Activated CD8-positive, alpha-beta T cell treated with anti-CD3 and anti-CD28 coated beads for 36 hours (primary cell): ENCODE data around the gene HMX2. TPM values are rescaled to one million over a fixed set of nuclear protein-coding genes. Genes with fewer than 3 reads are reported as not detected.

Source experiments
- ATAC-seq: fragments of 200-7000 bp; cut with Tn5 transposase; one replicate; pipeline ENCODE4 v1.10.0; 2021; ENCODE audit warnings: mild to moderate bottlenecking, moderate library complexity
- CTCF ChIA-PET: fragments of 350-600 bp; sonication (Branson Sonifier 250); formaldehyde crosslinking; loops from one replicate; lab custom pipeline; 2021; ENCODE audit warnings: antibody characterized with exemption; lab: Charles Lee
- POLR2A ChIA-PET: fragments of 350-600 bp; sonication (Branson Sonifier 250); formaldehyde crosslinking; loops from one replicate; lab custom pipeline; 2021; ENCODE audit warnings: antibody characterized with exemption; lab: Charles Lee
- DNase-seq: peaks from one replicate; pipeline ENCODE4 v3.0.0-alpha.2; 2020
- H3K27ac Mint-ChIP-seq: one replicate; pipeline ENCODE4 v1.8.0; 2021; ENCODE audit warnings: mild to moderate bottlenecking, mixed read lengths
- H3K27me3 Mint-ChIP-seq: one replicate; pipeline ENCODE4 v1.8.0; 2021; ENCODE audit warnings: mixed read lengths
- H3K36me3 Mint-ChIP-seq: one replicate; pipeline ENCODE4 v1.8.0; 2021; ENCODE audit warnings: low read depth, mixed read lengths
- H3K4me1 Mint-ChIP-seq: one replicate; pipeline ENCODE4 v1.8.0; 2021; ENCODE audit warnings: low read depth, mixed read lengths
- H3K4me3 Mint-ChIP-seq: one replicate; pipeline ENCODE4 v1.8.0; 2021; ENCODE audit warnings: mild to moderate bottlenecking, moderate library complexity, mixed read lengths
- H3K9me3 Mint-ChIP-seq: one replicate; pipeline ENCODE4 v1.8.0; 2021; ENCODE audit warnings: mixed read lengths
- CTCF ChIP-seq: fragments of 200-600 bp; IDR thresholded peaks from one replicate; pipeline ENCODE4 v1.8.0; 2022; ENCODE audit warnings: antibody characterized with exemption, mild to moderate bottlenecking
- intact Hi-C: fragments of 100-400 bp; cut with micrococcal nuclease; formaldehyde crosslinking; loops from one replicate; pipeline ENCODE4 v1.10.0; 2022
- total RNA-seq, 2 experiments: library from RNA; stranded (reverse); gene quantifications; one replicate each; pipeline ENCODE4 v1.2.3, GENCODE V29; 2021

The HMX2 gene
- total RNA-seq, 2 experiments from 2014 or later: 0.43 to 0.90 TPM

GRCh38 chr10:123145542-123146012, 2.4 kb upstream of the HMX2 start:
- TF ChIP-seq CTCF: no peak
- ATAC-seq (no peak), DNase-seq (peak; percentile 30)
- H3K4me1 Mint-ChIP-seq: peaks cover 60% of the 10 kb centered on the region
- CTCF ChIA-PET: interaction anchor here (0.9 to 2.1 kb wide), 5 partner anchors 8 to 30 kb away, joined by 3 to 16 read pairs (median 4); partner anchors contain the start of gene BUB3
- POLR2A ChIA-PET: interaction anchor here (0.9 to 1.5 kb wide), 3 partner anchors 11 to 138 kb away, joined by 3 to 4 read pairs (median 3); no protein-coding TSS in a partner anchor
- H3K27me3 Mint-ChIP-seq: peaks cover 78% of the 10 kb centered on the region
- H3K4me3 Mint-ChIP-seq: peak overlapping the region; percentile 1
- intact Hi-C loops: no loop called here
- H3K9me3 Mint-ChIP-seq: no peaks in the 10 kb centered on the region
- H3K36me3 Mint-ChIP-seq: no peaks in the 10 kb centered on the region
- H3K27ac Mint-ChIP-seq: no peak overlapping the region

GRCh38 chr10:123146013-123146893, 1.7 kb upstream of the HMX2 start:
- Mint-ChIP-seq H3K9me3 (no peaks in the 10 kb centered on the region), H3K36me3 (no peaks in the 10 kb centered on the region), H3K27me3 (peaks cover 72% of the 10 kb centered on the region), H3K27ac (no peak overlapping the region), H3K4me3 (peak overlapping the region; percentile 33), H3K4me1 (peaks cover 62% of the 10 kb centered on the region)
- no peak for ATAC-seq
- intact Hi-C loops: no loop called here
- TF ChIP-seq CTCF: no peak
- CTCF ChIA-PET: interaction anchor here (1.1 to 5.6 kb wide), 5 partner anchors 6 to 29 kb away, joined by 3 to 24 read pairs (median 6); partner anchors contain the start of gene BUB3
- POLR2A ChIA-PET: interaction anchor here (1.3 to 1.5 kb wide), 2 partner anchors 12 to 138 kb away, joined by 3 to 4 read pairs; no protein-coding TSS in a partner anchor
- peak; percentile 26 for DNase-seq

- Mint-ChIP-seq H3K36me3 (no peaks in the 10 kb centered on the region), H3K27me3 (peaks cover 72% of the 10 kb centered on the region), H3K27ac (no peak overlapping the region), H3K4me3 (peak overlapping the region; percentile 33), H3K9me3 (no peaks in the 10 kb centered on the region), H3K4me1 (peaks cover 67% of the 10 kb centered on the region)
- ChIA-PET POLR2A (interaction anchor here (1.0 to 1.5 kb wide), 2 partner anchors 13 kb away, joined by 3 to 4 read pairs; no protein-coding TSS in a partner anchor), CTCF (interaction anchor here (1.1 to 5.6 kb wide), 5 partner anchors 7 to 28 kb away, joined by 3 to 24 read pairs (median 4); no protein-coding TSS in a partner anchor)
- ATAC-seq (no peak), DNase-seq (no peak)
- TF ChIP-seq CTCF: no peak
- intact Hi-C loops: no loop called here
Observed at GRCh38 chr10:123146894-123147634, 872 bp upstream of the HMX2 start.

GRCh38 chr10:123148414-123149161, 652 bp downstream of the HMX2 start:
- ATAC-seq: no peak
- Mint-ChIP-seq H3K9me3 (no peaks in the 10 kb centered on the region), H3K36me3 (no peaks in the 10 kb centered on the region), H3K4me3 (peak overlapping the region; percentile 52), H3K27me3 (peaks cover 58% of the 10 kb centered on the region), H3K4me1 (peaks cover 63% of the 10 kb centered on the region), H3K27ac (no peak overlapping the region)
- TF ChIP-seq CTCF: no peak
- ChIA-PET POLR2A (interaction anchor here (0.9 kb wide), 1 partner anchor 141 kb away, joined by 4 read pairs; no protein-coding TSS in a partner anchor), CTCF (interaction anchor here (1.1 to 5.6 kb wide), 3 partner anchors 9 to 15 kb away, joined by 4 to 24 read pairs (median 13); no protein-coding TSS in a partner anchor)
- no peak for DNase-seq
- intact Hi-C loops: no loop called here
